MV-4-11 (cell line): ENCODE data around the gene LHPP.
A peak's percentile ranks its signal among the peaks of the same experiment; 100 is the strongest.

Experiments
- DNase-seq: peaks from one replicate; lab custom pipeline; 2025; lab: John Stamatoyannopoulos, UW

LHPP gene

DNA sequence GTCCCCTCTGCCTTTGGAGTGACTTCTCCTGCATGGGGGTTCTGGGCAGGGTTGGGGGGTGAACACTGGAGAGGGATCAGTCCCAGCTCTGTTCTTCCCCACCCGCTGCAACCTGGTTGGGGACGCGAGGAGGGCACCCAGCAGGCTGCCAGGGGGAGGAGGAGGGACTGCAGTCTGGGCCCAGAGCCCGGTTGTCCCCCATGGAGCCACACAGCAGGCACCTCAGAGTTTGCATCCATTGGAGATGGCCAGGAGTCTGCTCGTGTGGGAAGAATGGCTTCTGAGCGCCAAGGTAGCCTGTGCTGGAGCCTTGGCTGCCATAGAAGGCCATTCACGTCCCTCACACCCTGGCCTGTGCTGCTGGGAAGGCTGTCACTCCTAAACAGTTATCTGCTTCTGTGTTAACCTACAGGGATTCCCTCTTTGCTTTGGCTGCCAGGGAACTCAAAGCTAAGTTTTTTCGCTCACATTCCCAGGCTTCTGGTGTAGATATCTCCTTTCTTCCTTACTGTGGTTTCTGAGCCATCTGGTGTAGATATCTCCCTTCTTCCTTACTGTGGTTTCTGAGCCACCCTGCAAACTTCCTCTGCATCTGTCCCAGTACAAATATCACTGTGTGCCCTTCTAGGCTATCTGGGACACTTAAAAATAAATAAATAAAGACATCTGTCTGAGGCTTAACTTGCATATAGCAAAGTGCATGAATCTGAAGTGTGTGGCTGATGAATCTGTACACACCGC lies 133.7 kb downstream of the LHPP start:
- DNase-seq = peak; percentile 74

DNA sequence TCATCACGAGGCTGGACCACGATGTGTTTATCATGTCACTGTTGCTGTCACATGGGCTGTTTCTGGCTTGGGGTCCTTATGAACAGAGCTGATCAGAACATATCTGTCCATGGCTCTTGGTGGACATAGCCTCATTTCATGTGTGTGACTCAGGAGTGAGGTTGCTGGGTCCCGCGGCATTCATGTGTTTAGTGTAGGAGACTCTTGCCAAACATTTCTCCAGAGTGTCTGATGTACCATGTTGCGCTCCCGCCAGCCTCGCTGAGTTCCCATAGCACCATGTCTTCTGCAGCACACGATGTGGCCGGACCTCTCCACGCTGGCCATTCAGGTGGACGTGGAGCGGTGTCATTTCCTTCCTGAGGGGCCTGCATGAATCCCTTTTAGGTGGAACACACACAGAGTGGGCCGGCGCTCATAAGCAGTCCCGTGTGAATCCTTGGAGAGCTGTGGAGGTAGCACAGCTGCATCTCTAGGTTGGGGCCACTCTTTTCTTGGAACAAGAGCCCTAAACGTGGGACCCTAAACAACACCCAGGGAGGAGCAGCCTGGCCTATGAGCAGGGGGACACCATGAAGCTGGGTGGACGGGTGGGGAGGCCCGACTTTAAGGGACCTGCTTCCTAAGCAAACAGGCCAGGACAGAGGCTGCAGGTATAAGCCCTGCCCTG lies 134.6 kb downstream of the LHPP start:
- DNase-seq = no peak

DNA sequence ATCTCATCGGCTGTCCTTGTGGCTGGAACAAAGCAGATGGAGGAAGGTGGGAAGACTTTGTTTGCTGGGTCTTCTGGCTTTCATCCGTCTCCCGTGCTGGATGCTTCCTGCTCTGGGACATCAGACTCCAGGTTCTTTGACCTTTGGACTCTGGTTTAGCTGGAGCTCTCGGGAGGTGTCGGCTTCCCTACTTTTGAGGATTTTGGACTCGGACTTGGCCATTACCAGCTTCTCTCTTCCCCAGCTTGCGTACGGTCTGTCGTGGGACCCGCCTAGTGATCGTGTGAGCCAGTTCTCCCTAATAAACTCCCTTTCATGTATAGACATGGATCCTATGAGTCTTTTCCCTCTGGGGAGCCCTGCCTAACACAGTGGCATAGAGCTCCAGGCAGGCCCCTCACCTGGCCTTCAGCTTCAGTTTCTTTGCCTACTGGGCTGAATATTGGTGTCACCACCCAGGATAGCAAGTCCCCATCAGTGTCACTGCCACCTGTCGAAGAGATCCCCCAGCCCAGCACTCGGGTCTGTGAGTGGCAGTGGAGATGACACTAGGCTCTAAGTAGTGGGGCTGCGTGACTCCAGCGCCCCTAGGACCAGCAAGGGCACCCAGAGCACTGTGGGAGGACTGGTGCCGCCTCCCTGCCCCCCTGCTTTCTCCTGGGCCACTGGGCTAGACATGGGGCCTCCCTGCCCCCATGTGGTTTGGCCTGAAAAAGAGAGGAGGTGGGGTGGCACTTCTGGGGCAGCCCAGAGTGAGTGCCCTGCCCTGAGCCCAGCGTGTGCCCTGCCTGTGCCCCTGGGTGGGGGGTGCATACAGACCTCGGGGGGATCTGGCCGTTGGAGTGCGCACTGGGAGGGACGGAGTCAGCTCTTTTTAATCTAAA lies 135.6 kb downstream of the LHPP start:
- no peak for DNase-seq

- DNase-seq = no peak
Measured at GRCh38 chr10:124597846-124598165, 136.2 kb downstream of the LHPP start.

DNA sequence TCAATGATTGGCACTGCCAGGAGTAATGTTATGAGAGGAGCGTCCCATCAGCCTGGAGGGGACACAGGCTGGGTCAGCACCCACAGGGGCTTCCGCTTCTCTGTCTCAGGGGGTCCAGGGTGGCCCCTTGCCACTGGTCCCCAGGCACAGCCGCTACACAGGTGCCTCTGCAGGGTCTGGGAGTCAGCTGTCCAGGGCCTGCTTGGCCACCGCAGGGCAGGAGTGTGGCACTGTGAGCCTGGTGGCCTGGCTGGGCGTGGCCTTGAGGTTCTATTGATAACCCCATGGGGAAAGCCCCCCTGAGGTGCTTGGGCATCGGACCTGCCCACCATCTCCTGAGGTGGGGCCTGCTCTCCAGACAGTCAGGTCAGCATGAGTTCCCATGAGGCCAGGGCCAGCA lies 136.6 kb downstream of the LHPP start:
- DNase-seq = no peak

DNA sequence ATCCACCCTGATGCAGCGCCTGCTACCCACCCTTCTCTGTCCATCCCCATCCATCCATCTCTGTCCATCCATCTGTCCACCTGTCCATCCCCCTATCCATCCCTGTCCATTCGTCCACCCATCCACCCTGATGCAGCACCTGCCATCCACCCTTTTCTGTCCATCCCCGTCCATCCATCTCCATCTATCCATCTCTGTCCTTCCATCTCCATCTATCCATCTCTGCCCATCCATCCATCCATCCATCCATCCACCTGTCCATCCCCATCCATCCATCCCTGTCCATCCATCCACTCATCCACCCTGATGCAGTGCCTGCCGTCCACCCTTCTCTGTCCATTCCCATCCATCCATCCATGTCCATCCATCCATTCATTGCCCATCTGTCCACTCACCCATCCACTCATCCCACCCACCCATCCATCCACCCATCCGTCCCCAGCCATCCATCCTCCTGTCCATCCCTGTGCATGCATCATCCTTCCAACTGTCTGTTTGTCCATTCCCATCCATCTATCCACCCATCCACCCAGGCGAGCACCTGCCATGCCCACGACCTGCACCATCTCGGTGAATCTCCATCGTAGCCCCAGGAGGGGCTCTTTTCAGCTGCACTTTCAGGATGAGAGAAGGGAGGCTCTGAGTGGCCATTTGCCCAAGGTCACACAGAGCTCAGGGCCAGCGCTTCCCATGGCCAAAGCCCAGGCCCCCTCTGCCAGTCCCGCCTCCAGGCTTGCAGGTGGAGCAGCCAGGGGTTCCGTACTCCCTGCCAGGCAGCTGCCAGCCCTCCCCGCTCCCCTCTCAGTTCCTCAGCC lies 137.4 kb downstream of the LHPP start:
- DNase-seq = no peak

DNA sequence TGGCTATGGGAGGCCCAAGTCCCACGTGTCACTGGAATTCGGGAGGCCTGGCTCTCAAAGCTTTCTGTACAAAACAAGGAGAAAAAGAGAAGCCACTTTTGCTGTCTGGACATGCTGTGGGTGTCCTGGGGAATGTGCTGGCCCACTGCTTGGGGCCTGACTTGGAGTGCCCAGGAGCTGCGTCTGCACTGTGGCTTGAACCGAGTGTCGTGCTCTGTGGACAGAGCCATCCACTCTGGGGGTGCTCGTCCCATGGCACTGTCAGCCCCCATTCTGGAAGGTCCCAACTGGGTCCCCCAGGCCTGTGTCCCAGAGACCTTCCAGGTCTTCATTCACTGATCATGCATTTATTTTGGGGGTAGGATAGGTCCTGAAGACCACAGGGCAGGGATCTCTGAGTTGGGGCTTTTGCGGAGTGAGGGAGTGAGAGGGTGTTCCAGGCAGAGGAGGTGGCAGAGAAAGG lies 138.0 kb downstream of the LHPP start:
- no peak for DNase-seq

GRCh38 chr10:124600051-124600880 lies 138.6 kb downstream of the LHPP start:
- no peak for DNase-seq

GRCh38 chr10:124601016-124601415 lies 139.4 kb downstream of the LHPP start:
- no peak for DNase-seq

GRCh38 chr10:124601431-124602120 lies 140.0 kb downstream of the LHPP start:
- DNase-seq = no peak

GRCh38 chr10:124602121-124602561 lies 140.5 kb downstream of the LHPP start:
- DNase-seq = no peak

GRCh38 chr10:124602646-124603365 lies 141.2 kb downstream of the LHPP start:
- no peak for DNase-seq

- DNase-seq = no peak
Measured at GRCh38 chr10:124603376-124604213, 142.0 kb downstream of the LHPP start.

GRCh38 chr10:124604214-124605000 lies 142.8 kb downstream of the LHPP start:
- DNase-seq = no peak

DNA sequence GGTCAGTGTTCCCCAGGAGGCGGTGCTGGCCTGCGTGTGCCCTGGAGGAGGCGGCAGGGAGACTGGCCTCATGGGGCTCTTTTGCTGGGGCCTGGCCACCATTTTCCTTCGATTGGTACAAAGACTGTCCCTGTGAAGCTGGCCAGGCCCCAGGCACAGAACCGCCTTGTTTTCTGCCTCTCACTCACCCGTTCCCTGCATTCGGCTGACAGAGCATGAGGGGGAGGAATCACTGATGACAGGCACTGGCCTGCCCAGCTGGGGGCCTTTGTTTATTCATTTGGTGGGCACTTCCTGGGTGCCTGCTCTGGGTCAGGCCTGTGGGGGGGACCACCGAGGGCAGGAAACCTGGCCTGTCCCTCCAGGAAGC lies 143.4 kb downstream of the LHPP start:
- no peak for DNase-seq

GRCh38 chr10:124605481-124605855 lies 143.8 kb downstream of the LHPP start:
- no peak for DNase-seq

DNA sequence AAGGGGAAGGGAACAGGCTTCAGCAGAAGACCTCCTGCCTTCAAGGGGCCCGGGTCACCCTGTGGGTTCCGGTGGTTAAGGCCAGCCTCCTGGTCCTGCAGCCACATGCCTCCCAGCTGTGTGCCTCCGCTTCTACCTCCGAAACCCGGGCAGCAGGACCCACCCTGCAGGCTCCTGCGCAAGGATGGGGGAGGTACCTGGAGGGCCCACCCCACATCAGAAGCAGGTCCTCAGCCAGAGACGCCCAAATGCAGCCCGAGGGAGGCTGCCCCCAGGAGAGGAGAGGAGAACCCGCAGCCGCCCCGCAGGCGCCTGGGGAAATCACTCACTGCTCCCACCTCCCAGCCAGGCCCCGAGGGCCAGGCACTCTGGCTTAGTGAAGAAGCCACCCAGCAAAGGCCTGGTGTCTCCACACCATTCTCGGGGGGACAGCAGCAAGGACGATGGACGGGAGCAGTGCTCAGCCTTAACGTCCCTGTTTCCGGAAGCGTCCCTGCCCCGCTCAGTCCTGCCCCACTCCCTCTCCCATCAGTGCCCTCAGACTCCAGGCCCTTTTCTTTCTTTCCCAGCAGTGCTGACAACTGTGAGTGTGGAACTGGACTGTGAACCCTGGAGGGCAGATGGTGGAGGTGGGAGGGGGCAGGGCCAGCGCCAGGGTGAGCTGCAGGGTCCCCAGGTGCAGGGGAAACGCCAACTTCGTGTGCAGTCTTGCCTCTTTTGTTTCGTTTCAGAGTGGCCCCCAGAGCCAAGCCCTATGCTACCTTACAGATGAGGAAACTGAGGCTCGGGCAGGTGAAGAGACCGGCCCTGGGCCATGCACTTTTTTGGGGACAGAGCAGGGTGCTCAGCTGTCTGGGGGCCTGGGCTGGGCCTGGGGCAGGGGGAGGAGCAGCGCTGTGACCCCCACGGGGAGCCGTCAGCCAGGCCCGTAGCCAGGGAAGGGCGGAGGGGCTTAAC lies 144.5 kb downstream of the LHPP start:
- no peak for DNase-seq
